GM12801 (cell line): ENCODE results near the gene SLC17A9.

Experiments
- TF ChIP-seq, protein P1 (sequence below): IDR thresholded peaks from one replicate; pipeline ENCODE4 v1.5.1; 2011; ENCODE audit warnings: control low read depth; ENCODE audit not compliant: insufficient read length; ENCODE audit errors: extremely low read depth

Gene SLC17A9

GRCh38 chr20:62984666-62985443 lies 32.3 kb downstream of the SLC17A9 start:
- TF ChIP-seq, protein P1, sequence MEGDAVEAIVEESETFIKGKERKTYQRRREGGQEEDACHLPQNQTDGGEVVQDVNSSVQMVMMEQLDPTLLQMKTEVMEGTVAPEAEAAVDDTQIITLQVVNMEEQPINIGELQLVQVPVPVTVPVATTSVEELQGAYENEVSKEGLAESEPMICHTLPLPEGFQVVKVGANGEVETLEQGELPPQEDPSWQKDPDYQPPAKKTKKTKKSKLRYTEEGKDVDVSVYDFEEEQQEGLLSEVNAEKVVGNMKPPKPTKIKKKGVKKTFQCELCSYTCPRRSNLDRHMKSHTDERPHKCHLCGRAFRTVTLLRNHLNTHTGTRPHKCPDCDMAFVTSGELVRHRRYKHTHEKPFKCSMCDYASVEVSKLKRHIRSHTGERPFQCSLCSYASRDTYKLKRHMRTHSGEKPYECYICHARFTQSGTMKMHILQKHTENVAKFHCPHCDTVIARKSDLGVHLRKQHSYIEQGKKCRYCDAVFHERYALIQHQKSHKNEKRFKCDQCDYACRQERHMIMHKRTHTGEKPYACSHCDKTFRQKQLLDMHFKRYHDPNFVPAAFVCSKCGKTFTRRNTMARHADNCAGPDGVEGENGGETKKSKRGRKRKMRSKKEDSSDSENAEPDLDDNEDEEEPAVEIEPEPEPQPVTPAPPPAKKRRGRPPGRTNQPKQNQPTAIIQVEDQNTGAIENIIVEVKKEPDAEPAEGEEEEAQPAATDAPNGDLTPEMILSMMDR = no peak

GRCh38 chr20:62985444-62985778 lies 32.9 kb downstream of the SLC17A9 start:
- TF ChIP-seq, protein P1 = no peak

DNA sequence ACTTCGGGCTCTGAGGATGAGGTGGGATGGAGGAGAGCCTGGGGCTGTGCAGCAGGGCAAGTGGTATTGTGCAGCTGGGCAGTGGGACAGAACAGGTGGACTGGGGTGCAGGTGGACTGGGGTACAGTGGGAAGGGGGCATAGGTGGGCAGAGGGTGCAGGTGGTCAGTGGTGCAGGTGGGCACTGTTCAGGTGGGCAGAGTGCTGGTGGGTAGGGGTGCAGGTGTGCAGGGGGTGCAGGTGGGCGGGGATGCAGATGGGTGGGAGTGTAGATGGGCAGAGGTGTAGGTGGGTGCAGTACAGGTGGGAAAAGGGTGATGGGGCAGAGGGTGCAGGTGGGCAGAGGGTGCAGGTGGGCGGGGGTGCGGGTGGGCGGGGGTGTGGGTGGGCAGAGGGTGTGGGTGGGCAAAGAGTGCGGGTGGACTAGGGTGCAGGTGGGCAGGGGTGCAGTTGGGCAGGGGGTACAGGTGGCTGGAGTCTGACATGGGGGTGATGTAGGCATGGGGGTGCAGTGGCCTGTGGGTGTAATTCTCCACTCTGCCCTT lies 33.8 kb downstream of the SLC17A9 start:
- TF ChIP-seq, protein P1 = no peak

GRCh38 chr20:62987114-62987513 lies 34.6 kb downstream of the SLC17A9 start:
- TF ChIP-seq, protein P1 = no peak

DNA sequence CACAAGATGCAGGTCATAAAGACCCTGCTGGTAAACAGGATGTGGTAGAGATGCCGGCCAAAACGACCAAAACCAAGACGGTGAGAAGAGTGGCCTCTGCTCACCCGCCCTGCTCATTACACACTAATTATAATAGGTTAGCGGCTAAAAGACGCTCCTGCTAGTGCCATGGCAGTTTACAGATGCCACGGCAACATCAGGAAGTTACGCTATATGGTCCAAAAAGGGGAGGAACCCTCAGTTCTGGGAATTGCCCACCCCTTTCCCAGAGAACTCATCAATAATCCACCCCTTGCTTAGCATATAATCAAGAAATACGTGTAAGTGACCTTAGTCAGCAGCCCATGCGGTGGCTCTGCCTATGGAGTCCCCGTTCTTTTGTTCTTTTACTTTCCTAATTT lies 36.7 kb downstream of the SLC17A9 start:
- TF ChIP-seq, protein P1 = no peak

DNA sequence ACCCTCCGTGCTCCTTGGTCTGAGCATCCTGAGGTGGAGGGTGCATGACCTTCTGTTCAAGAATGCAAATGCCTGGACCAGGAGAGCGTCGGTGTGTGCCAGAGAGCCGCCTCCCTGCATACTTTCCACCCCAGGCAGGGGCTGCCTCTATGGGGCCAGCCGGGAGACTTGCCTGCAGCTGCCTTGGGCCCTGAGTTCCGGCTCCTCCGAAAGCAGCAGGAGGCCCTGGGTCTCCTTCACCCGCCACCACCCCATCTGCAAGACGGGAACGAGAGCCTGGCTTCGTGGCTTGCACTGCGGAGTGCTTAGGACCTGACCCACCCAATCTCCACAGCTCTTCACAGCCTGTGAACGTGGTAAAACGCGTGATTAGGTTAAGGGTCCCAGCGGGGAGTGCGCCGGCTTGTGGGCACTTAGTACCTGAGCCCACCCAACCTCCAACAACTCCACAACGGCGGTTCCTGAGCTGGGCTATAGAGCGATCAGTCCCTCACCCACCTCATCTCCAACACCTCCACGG lies 37.9 kb downstream of the SLC17A9 start:
- TF ChIP-seq, protein P1 = no peak

DNA sequence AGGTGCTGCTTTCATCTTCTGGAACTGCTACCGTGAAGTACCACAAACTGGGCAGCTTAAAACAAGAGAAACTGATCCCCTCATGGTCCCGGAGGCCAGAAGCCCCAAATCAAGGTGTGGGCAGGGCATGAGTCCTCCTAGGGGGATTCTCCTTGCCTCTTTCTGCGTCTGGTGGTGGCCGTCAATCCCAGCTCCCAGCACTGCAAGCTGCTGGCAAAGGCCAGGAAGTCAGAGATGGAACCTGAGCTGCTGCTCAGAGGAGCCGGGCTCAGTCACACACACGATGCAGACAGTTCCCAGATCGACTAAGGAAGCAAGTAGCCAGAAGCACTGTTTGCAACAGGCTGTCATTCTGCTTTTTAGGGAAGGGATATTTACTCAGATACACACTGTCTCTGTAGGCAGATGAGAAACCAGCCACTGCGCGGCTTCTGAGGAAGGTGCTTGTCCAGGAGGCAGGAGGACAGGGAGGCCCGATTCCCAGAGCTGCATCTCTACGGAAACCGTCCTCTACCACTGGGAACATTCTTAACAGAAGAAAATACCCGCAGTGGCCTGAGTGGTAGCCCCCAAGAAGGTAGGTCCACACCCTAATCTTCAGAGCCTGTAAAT lies 38.8 kb downstream of the SLC17A9 start:
- TF ChIP-seq, protein P1 = no peak
